GM12872 (cell line): ENCODE results near the gene SMARCA1.

Source experiments
- CTCF ChIP-seq: IDR thresholded peaks from 3 replicates; pipeline ENCODE4 v1.5.1; 2011; ENCODE audit warnings: low read depth, mild to moderate bottlenecking, low read length, moderate library complexity; ENCODE audit not compliant: insufficient read depth

The SMARCA1 gene

DNA sequence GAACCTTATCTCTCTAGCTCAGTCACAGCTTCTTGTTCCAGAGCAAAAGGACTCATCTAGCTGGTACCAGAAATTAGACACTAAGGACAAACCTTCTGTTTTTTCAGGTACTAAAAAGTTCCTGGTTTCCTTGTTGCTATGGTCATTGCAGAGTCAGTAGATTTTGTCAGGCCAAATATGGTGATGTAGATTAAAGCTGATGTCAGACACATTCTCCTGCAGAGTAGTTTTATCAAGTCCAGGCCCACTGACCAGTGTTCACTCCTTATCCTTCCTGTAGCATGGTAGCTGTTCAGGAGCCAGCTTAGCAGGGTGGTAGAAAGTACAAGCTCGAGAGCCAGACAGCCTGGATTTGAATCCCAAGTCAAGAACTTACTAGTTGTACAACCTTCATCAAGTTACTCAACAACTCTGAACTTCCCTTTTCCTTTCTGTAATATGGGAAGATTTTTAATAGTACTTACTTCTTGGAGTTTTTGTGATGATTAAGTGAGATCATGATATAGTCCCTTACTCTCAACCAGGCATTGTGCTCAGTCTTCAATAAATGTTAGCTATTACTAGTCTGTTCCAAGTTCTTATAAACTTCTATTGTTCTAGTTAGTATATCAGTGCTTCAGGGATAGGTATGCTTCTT, 34.7 kb upstream of the SMARCA1 start:
- TF ChIP-seq CTCF = no peak

GRCh38 chrX:129556806-129557315, 33.6 kb upstream of the SMARCA1 start:
- TF ChIP-seq CTCF = no peak

- TF ChIP-seq CTCF = no peak
Measured at GRCh38 chrX:129553619-129554288, 30.5 kb upstream of the SMARCA1 start.

DNA sequence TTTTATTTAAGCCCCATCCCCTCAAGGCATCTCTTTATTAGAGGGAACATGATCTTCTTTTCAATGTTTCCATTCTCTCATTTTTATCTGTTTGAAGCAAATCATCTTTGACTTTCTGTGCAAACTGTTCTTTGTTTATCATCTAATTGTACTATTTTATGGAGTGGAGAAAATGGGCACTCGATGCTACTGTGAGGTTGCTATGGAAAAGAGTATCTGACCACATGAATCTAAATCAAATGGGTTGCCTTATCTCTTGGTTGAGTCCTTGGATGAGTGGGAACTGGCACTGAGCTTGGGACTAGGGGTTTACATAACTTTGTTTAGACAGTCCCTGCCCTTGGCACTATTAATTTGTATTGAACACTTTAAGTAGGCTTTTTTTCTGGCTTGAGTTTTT, 25.8 kb upstream of the SMARCA1 start:
- TF ChIP-seq CTCF = no peak

DNA sequence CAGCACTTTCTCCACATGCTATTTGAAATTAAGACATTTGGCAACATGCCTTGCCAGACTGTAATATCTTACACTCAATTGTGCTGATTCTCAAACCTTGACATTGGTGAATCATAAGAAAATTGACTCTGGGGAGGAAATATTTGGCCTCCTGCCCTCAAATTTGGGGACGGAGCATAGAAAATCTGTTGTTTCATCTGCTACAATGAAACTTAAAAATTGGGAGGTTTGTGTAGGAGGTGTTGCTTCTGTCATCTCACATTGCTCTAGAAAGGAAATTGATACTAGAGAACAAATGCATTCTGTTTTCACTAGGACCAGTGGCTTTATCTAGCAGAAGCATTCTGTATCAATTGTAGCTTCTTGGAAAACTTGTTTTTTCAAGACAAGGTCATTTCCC, 22.1 kb upstream of the SMARCA1 start:
- TF ChIP-seq CTCF = no peak

DNA sequence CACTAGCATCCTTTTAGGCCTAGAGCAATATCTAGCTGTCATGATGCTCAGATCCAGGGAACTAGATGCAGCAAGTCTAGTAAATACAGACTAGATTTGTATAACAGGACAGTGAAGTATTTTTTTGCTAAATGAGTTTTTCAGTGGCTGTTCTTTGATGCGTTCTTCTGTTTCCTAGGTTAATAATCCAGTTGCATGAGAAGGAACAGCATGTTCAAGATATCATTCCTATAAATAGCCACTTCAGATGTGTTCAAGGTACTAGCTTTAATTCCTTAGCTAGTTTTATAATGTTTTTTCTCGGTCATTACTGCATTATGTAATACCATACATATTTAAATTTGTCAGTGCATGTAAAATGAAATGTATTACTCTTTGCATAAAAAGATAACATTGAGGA, 21.5 kb upstream of the SMARCA1 start:
- TF ChIP-seq CTCF = no peak

DNA sequence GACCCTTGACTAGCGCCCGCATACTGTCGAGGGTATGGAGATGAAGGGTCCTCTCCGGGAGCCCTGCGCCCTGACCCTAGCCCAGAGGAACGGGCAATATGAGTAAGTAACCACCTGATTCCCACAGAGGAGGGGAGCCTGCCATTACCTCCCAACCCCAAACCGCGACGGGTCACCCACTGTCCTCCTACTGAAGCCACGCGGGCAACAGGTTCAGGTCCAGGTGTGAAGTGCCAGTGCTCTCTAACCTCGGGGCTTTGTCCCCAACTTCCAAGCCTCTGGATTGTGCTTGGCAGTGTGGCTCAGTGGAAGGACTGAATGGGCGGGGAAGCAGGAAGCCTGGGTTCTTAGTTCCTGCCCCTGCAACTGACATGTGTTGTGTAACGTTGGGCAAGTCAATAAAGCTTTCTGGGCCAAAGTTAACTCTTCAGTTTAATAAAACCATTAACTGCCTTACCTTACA, 17.5 kb upstream of the SMARCA1 start:
- TF ChIP-seq CTCF = no peak
